HG02885 (cell line): ENCODE results near the gene NT5C1A.

Experiments
- ATAC-seq: cut with Tn5 transposase; IDR thresholded peaks from one replicate; pipeline ENCODE4 v1.9.1; 2021; ENCODE audit warnings: mild to moderate bottlenecking; ENCODE audit not compliant: unreplicated experiment, poor library complexity

Gene NT5C1A

GRCh38 chr1:39615086-39615673 lies 56.7 kb downstream of the NT5C1A start:
- ATAC-seq, result no peak

DNA sequence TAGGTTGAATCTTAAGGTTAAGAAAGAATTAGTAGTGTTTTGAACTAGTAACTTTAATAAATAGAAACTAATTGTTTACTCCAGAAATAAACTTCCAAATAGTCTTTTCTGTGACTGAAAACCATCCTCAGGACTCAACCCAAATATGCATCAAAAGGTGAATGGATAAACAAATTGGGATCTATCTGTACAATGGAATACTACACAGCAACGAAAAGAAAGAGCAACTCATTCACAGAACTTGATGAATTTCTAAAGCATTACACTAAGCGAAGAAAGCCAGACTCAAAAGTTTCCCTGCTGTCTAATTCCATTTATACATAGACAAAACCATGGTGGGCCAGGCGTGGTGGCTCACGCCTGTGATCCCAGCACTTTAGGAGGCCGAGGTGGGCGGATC lies 57.4 kb downstream of the NT5C1A start:
- ATAC-seq, result no peak

- ATAC-seq, result no peak
These were observed 58.7 kb downstream of the NT5C1A start for GRCh38 chr1:39613250-39613649.

GRCh38 chr1:39609618-39610331 lies 62.1 kb downstream of the NT5C1A start:
- ATAC-seq, result peak; percentile 50
